ENCODE data around the gene PTRH1.

Gene PTRH1

GRCh38 chr9:127693143-127693542 is 22.3 kb downstream of the PTRH1 start:
- DNase-seq, result no peak

GRCh38 chr9:127692071-127692470 is 23.4 kb downstream of the PTRH1 start:
- no peak for DNase-seq

- DNase-seq, result no peak
Measured at GRCh38 chr9:127690735-127691134, 24.7 kb downstream of the PTRH1 start.

DNA sequence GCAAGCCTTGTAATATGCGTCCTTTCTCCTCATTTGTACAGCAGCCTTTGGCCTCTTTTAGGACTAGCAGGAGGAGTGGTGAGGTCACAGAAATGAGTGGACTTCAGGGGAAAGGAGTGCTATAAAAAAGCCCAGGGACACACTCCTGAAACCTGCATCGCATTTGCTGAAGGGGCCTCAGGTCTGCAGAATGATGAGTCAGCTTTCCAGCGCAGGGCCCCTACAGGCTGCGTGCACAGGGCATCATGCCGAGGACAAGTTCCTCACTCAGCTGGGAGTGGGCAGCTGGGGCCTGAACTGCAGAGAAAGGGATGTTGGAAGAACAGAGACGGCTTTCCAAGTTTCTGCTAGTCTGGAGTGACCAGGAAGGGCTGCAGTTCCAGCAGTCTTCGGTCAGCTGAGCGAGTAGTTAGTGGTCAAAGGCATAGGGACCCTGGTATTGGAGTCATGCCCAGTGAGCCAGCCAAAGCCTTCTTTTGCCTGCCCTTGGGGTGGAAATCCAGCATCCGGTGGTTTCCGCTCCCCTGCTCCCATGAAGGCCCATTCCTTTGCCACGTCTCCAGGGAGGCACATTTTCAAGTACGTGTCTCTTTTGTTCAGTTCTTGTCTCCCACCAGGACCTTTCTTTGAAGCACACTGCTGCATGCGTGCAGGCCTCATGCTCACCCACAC is 26.0 kb downstream of the PTRH1 start:
- no peak for DNase-seq

DNA sequence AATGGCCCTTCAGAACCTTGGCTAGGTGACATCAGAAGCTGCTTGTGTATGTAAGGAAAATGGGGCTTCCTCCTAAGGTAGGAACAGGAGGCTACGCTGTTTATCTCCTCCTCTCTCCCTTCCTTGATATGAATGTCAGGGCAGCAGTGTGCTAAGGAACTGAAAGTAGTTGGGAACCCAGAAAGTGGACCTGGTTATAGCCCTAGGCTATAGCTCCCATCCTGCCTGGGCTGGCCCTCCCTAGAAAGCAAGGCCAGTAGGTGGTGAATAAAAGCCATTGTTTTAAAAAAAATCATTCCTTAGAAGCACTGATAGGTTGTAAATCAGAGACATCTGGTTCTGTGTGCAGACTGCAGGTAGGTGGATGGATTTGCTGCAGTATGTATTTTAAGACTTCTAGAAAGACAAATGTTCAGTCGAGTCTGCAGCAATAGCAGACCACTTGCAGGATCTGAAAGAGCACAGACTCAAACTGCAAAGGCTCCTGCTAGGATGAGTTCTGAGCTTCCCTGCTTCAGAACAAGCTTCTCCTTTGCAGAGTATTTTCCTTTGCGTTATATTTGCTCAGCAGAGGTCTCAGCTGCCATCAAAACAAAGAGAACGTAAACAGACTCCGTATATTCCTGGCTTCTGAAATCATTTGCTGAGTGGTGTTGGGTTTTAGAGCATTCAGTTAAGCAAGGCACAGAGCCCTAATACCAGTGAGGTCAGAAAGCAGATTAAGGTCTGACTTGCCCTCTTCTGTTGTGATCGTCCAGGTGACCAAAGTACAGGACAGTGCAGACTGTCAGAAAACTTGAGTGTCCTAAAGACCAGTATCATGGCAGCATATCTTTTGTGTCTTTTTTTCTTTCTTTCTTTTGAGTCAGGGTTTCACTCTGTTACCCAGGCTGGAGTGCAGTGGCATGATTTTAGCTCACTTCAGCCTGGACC is 28.7 kb downstream of the PTRH1 start:
- no peak for DNase-seq

DNA sequence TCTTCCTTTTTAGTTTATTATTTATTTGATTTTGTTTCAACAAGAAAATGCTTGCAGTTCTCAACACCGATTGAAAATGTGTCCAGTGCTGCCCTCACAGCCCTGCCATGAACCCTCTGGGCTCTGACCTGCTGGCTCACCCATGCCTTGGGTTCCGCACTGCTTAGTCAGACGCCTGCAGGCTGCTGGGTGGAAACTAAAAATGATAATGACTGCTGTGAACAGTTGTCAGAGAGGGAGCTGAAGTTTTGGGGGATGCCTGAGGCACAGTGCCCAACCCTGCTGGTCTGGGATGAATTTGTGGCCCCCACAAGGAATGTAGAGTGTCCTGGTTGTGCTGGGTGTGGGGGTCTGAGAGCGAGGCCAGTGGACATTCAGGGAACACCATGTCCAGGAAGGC is 30.9 kb downstream of the PTRH1 start:
- DNase-seq, result no peak

GRCh38 chr9:127683723-127684122 is 31.7 kb downstream of the PTRH1 start:
- no peak for DNase-seq

DNA sequence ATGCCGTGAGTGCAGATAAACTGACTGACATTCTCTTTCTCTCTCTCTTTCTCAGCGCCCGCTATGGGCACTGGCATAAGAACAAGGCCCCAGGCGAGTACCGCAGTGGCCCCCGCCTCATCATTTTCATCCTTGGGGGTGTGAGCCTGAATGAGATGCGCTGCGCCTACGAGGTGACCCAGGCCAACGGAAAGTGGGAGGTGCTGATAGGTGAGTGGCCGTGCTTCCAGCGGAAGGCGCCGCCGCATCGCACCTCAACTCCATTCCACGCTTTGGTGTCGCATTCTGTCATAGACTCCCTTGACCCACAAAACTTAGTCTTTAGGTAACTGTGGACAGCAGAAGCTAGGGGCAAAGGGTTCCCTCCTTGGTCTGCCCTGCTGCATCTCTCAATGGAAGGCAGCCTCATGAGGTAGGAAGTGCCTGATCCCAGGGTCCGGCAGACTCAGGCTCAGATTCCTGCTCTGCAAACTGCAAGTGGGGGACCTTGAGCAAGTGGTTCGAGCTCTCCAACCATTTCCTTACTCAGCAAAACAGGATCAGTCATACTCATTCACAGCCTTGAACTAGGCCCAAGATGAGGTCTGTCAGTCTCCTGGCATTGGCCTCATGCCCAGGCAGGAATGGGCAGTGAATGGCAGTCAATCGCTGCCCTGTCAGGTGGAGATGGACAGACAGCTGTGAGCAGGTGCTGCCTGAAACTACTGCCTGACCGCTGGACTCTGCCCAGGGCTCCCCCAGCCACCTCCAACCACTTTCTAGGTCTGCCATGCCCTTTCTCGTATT is 32.9 kb downstream of the PTRH1 start:
- DNase-seq, result no peak

- no peak for DNase-seq
Measured at GRCh38 chr9:127680846-127681245, 34.6 kb downstream of the PTRH1 start.

DNA sequence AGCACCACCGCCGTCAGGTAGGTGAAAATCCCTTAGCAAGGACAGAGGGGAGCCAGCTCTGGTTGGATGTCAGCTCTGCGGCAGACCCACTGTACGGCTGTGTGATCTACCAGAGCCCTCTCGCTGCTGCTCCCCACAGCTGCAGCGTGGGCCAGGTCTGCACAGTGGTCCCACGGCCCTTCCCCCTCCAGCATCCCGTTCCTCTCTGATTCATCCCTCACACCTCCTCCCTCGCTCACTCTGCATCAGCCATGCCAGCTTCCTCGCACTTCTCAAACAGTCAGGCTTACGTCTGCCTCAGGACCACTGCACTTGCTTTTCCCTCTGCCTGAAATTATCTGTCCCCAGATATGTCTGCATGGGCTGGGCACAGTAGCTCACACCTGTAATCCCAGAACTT is 35.2 kb downstream of the PTRH1 start:
- DNase-seq, result no peak

GRCh38 chr9:127679506-127679905 is 36.0 kb downstream of the PTRH1 start:
- DNase-seq, result no peak

GRCh38 chr9:127676638-127677037 is 38.8 kb downstream of the PTRH1 start:
- no peak for DNase-seq

DNA sequence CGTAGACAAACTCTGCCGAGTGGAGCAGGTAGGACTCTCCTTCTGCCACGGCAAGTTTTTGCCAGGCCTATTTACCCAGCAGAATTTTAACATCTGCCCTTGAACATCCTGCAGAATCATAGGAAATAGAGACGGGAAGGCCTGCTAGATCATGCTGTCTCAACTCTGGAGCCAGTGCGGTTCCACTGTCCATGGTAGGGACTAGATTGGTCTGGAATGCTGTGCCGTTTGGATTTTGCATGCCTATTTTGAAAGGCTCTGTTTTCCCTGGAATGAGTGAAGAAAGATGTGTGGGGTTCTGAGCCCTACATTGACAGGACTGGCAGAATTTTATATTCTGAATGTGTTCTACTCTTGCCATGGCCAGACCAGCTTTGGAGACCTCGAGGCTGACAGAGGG is 42.2 kb downstream of the PTRH1 start:
- DNase-seq, result no peak

DNA sequence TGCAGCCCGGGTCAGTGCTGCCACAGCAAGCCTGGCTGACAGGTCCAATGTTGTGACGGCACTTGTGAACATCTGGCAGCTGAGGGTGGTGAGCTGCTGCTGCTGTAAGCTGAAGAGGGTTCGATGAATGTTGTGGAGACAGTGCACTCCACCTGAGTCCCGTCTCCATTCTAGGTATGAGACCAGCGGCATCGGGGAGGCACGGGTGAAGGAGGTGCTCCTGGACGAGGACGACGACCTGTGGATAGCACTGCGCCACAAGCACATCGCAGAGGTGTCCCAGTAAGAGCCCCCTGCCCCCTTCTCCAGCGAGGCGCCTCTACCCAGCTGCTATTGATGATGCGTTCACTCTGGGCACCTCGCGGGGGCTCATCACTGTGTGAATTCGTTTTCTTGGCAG is 47.6 kb downstream of the PTRH1 start:
- no peak for DNase-seq

- DNase-seq, result no peak
Measured at GRCh38 chr9:127667127-127667844, 48.2 kb downstream of the PTRH1 start.

DNA sequence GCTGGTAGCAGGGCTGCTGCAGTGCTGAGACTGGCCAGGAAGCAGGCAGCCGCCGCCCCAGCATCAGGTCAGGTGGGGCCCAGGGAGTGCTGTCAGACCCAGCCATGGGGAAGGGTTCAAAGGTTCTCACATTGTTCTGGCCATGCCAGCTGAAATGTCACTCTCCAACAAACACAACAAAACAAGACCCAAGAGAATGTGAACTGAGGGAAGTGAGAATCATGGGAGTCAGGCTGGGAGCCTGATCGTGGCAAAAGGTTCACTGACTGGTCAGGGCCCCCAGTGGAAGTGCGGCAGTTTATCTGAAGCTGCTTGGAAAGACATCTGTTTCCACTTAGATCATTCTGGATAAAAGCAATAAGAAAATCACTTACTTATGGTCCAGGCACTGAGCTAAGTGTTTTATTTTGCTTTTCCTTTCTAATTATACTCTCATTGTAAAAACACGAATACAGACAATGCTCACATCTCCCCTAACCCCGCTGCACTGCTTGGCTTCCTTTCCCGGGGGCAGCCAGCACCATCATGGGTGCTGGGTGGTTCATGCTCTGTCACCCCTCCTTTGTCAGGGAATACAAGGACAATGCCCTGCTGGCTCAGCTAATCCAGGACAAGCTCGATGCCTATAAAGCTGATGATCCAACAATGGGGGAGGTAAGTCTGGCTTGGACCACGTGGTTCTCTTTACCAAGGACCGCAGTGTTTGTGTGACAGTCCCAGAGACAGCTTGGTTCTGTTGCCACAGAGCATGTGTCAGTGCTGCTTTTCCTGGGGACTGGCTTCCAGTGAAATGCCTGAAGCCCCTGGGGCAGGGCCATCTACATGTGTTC is 50.6 kb downstream of the PTRH1 start:
- no peak for DNase-seq

DNA sequence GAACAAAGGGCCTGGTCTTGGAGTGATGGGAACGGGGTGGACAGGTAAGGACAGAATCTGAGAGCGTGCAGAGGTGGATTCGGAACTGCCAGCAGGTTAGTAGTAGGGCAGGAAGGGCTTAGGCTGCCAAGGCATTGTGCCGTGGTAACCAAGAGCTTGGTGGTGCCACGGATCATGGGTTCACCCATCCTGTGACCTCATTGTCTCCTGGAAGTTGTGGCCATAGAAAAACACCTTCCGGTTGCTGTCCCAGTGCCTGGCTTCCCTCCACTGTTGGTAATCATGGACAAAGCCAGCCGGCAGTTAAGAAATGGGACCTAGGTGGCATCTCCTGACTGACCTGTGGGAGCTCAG is 51.2 kb downstream of the PTRH1 start:
- DNase-seq, result no peak

All from CD4-positive, alpha-beta T cell treated with Interleukin-10 for 1 hour (primary cell).